Raji (cell line): ENCODE data around the gene N4BP2L2.

Experiments used
- POLR2A ChIP-seq: IDR thresholded peaks from 2 replicates; pipeline ENCODE4 v1.6.1; 2011; ENCODE audit warnings: low read depth, low read length, control low read depth; ENCODE audit not compliant: insufficient read depth

The N4BP2L2 gene

DNA sequence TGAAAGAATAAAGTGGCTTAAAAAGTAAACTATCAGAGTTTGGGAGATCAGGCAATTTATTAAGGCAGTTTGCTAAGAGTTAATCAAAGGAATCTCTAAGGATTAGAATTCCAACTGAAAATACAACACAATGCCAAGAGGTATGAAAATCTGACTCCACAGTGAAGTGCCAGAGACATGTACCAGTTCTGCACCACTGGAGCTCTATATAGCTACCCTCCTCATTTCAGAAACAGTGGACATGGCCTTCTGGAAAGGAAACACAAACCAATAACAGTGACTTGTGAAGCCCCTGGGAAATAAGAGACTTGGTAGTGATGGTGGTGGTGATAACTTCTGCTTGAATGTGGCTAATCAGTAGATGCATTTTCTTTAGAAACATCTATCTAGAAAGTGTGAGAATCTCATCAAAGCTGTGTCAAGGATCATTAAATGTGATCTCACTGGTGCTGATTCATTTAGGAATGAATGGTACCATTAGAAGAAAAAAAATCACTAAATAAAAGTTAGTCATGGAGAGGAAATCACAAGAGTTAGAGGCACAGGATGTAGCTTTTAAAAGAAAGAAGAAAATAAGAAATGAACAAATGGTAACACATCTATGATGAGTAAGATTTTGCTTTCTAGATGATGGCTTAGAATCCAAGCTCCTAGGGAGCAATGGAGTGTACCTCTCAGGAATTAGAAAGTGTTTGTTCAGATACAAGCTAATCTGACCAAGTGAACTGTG is 90.5 kb downstream of the N4BP2L2 start:
- no peak for TF ChIP-seq POLR2A

DNA sequence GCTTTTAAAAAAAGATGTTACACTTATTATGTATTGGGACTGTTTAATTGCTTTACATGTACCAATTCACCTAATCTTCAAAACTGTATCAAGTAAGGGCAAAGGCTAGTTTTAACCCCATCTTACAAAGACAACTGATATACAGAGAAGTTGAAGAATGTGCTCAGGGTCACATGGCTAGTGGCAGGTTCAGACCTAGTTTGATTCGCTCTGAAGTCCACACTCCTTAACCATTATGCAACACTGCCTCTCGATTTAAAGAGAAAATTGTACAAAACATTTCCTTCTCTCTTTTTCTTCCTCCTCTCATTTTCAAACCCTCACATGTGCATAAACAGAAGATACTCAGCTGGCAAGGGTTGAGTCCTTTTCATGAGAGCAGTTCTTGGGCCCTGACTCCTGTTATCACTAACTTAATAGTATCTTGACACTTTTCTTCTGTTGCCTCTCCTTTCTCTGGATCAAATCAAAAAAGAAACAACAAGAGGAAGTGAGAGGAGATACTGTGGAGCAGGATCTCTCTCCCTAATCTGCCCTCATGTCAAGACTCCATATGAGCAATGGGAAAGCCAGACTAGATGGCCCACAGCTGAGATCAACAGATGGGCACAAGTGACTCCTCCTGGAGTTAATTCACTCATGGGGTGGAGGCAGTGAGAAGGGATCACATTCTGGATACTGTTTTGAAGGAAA is 91.7 kb downstream of the N4BP2L2 start:
- TF ChIP-seq POLR2A, result no peak

- no peak for TF ChIP-seq POLR2A
Observed at GRCh38 chr13:32446220-32446619, 92.4 kb downstream of the N4BP2L2 start.

DNA sequence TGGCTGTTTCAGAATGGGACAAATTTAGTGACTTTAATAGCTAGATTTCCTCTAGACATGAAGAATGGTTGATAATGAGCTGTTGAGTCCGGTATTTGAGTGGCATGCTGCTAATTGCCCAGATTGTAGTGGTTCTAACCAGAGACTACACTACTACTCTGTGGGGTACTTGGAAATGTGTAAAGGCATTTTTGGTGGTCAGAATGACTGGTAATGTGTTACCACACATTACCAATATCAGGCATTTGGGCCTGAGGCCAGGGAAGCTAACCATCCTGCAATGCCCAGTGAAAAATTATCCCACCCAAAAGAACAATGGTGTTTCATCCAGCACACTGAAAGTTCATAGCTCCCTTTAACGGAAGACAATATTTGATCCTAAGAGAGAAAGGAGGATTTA is 93.1 kb downstream of the N4BP2L2 start:
- TF ChIP-seq POLR2A, result no peak

DNA sequence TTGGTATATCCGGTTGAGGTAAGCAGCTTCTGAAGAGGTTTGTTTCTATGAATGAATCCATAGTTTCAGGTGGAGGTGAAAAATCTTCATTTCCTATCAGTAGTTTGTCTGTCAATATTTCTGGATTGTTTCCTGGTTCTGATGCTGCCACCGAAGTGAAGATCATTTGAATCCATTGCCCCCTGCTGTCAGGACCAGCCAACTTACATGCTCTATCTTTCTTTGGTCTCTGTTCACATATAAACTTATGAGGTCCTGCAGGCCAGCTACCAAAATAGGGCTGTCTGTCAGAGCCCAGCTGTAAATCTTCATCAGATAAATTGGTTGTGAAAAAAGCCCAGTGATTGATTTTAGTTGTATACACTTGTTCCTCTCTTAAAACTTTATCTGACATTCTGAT is 95.5 kb downstream of the N4BP2L2 start:
- TF ChIP-seq POLR2A, result no peak

DNA sequence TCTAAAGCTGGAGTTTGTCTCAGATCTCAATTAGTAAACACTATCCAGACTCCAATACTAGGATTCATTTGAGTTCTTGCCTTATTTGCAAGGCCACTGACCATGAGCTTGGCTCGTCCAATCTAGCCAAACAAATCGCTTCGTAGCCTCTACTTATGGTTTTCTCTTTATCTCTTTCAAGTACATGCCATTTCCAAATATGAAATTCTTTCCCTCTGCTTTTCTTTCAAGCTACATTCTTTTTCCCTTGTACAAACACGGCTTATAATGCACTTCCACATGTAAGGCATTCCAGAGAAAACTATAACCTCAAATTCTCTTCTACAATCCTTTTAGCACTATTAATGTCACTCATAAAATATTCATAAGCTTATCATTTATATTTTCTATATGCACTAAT is 99.7 kb downstream of the N4BP2L2 start:
- TF ChIP-seq POLR2A, result no peak

DNA sequence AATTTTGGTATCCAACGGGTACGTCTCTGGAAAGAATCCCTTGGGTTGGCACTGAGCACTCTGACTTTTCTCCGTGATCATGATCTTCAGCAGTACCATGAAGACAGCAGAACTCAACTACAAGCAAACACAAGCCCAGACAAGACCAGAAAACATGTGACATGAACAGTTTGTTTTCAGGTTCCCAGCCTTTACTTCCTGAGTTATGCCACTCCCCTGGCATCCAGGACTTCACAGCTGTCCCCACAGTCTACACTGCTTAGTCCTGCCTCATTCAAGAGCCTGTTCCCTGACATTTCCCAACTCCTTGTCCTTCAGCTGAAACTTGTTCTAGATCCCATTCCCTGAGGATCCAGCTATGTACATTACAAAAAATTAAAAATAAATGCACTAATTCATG is 105.7 kb downstream of the N4BP2L2 start:
- no peak for TF ChIP-seq POLR2A

DNA sequence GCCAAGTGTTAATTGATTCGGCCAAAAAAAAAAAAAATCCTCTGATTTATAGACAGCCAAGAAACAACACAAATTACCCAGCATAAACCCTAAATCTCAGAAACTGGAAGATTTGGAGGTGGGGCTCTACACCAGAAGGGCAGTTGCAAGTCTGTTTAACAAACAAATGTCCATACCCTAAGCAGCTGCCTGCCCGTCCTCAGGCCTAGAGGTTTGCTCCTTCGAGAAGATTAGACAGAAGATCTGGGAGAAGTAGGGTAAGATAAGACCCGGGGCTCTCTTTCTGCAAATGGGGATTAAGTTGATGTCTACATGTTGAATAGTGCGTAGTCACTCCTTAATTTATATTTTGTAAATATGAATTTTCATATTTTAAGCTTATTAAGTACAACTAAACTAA is 107.2 kb downstream of the N4BP2L2 start:
- no peak for TF ChIP-seq POLR2A

DNA sequence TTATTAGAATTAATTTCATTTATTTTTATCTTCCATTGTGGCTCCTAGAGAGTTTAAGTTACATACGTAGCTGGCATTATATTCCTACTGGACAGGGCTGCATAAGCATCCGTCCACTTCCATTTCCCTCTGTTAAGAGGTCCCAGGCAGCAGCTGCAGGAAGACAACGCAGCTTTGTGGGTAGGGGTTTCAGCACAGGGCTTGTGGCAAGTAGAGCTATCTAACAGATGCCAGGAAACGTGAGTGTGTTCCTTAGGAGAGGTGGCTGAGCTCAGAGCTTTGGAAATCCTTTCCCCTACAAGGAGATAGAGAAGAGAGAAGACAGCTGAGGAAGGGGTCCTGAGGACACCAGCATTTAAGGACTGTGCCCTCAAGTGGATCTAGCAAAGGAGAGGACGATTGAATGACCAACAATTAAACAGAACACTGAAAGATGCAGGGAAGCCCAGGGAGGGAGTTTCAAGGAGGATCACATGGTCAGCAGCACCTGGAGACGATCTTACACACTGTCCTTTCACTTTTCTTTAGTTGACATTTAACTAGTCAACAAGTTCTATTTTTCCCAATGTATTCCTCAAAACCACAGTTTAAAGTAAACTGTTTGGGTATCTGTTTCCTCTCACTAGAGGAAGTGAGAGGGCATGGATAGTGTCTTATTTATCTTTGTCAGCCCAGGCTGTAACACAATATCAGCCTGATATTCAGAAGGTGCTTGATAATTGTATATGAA is 108.4 kb downstream of the N4BP2L2 start:
- TF ChIP-seq POLR2A, result no peak

DNA sequence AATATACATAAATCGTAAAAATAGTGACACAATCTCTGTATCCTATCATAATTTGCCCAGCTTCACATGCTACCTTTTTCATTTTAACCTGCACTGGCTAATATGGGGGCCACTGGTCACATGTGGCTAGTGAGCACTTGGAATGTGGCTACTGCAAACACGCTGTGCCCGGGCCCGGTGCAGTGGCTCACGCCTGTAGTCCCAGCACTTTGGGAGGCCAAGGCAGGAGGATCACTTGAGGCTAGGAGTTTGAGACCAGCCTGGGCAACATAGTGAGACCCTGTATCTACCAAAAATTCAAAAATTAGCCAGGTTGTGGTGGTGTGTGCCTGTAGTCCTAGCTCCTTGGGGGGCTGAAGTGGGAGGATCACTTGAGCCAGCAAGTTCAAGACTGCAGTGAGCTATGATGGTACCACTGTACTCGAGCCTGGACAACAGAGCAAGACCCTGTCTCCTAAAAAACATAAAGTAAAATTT is 109.1 kb downstream of the N4BP2L2 start:
- TF ChIP-seq POLR2A, result no peak

DNA sequence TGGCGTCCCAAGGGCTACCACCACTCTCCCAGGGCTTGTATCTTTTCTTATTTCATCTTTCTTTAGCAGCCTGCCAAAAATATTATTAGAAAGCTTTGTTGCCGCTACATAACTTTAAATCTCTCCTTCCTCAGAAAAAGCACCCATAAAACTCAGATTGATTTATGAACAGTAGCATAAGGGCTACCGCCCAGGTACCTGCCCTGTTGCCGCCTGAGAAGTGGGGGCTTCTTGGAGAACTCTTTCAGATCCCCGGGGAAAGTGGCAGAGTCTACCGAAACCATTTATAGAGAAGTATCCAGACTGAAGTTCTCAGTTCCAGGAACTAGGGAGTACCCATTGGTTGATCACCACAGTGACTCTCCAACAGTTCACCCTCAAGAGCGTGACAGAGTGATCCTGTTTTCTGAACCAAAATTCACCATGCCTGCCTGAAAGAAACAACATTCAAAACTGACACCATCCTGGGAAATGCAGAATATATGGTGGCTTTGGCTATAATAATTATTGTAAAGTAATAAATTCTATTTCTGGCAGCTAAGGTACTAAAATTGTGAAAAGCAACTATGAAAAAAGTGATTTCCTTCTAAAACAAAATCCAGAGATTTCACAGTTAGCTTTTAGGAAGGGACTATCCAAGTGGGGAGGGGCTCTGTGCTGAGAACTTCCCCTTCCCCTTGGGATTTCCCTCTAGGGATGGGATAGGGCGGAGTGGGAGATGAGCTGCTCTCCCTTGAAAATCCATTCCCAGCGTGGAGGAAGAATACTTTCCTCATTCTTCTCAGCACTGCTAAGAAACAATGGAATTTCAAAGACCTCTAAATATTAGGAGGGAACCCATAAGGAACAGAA is 109.8 kb downstream of the N4BP2L2 start:
- TF ChIP-seq POLR2A, result no peak

DNA sequence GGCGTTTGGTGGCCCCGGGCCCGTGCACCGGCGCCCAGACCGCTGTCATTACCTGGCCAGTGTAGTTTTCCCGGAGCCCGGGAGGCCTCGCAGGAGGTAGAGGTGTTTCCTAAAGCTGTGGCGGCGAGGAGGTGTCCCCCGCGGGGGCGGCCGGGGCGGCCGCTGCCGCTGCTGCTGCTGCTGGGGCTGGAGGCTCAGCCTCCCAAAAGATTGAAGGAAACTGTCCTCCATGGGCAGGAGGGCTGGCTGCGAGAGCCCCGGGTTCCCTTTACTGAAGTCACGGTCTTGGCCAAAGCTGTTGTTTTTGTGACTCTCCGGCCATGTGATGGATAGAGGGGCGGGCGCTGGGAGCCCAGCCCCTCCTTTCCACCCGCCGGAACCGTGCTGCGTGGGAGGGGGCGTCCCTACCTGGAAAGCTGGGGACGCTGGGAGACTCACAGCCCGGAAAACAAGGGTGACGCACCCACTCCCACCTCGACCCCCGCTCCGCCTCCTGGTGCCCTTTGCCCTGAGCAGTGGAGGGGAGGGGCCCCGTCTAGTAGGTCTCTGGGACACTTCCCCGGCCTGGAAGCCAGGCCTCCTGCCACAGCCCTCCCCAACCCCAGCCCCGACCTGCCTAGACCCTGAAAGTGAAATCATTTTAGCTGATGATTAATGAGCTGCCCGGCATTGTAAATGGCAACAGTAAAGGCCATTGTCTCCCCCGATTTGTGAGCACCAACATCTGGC is 110.6 kb downstream of the N4BP2L2 start, which contains the start of gene N4BP2L1:
TSS of gene N4BP2L1 (minus strand) at position 279 of the 729 bp plus-strand sequence. CDS start at position 231, 48 bp downstream.
- TF ChIP-seq POLR2A, result peak; percentile 63; the same call in 1 of the 2 replicates

- TF ChIP-seq POLR2A, result no peak
Observed at GRCh38 chr13:32426990-32427851, 111.4 kb downstream of the N4BP2L2 start.
